ENCODE data around the gene LHFPL4. TPM values are rescaled to one million over a fixed set of nuclear protein-coding genes. Genes with fewer than 3 reads are reported as not detected.

Gene LHFPL4
- polyA plus RNA-seq, 1 experiment: not detected

DNA sequence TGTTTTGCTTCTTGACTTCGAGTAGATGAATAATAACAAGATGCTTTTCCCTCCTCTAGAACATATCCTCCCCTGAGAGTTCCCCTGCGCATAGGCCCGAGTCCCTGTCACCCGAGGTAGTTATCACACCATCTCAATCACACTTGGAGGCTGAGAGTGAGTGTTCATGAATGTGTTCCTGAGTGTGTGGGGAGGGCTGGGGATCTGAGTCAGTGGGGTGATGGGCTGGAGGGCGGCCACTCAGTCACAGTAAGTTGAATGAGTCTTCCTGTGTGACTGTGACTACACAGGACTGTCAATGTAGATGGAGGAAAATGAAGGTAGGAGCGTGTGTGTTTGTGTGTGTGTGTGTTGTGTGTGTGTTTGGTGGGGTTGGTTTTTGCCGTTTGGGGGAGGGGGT lies 85.2 kb downstream of the LHFPL4 start:
- TF ChIP-seq, protein P1, sequence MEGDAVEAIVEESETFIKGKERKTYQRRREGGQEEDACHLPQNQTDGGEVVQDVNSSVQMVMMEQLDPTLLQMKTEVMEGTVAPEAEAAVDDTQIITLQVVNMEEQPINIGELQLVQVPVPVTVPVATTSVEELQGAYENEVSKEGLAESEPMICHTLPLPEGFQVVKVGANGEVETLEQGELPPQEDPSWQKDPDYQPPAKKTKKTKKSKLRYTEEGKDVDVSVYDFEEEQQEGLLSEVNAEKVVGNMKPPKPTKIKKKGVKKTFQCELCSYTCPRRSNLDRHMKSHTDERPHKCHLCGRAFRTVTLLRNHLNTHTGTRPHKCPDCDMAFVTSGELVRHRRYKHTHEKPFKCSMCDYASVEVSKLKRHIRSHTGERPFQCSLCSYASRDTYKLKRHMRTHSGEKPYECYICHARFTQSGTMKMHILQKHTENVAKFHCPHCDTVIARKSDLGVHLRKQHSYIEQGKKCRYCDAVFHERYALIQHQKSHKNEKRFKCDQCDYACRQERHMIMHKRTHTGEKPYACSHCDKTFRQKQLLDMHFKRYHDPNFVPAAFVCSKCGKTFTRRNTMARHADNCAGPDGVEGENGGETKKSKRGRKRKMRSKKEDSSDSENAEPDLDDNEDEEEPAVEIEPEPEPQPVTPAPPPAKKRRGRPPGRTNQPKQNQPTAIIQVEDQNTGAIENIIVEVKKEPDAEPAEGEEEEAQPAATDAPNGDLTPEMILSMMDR (IDR thresholded peaks at IDR 0.05; ENCODE audit: low read depth, low read length): no peak
- H3K27me3 ChIP-seq (ENCODE audit: control insufficient read depth, insufficient read depth, low read length): no peaks in the 10 kb centered on the region
- POLR2A ChIA-PET: no interaction called here
- DNase-seq (ENCODE audit: low read depth, low spot score): no peak
- no peak overlapping the region for H3K27ac ChIP-seq (ENCODE audit: low read depth, low read length)
- no peaks in the 10 kb centered on the region for H3K9me3 ChIP-seq (ENCODE audit: control insufficient read depth, insufficient read depth, low read length)
- CTCF ChIA-PET: no interaction called here
- H3K4me3 ChIP-seq (ENCODE audit: low read depth, low read length): no peak overlapping the region

DNA sequence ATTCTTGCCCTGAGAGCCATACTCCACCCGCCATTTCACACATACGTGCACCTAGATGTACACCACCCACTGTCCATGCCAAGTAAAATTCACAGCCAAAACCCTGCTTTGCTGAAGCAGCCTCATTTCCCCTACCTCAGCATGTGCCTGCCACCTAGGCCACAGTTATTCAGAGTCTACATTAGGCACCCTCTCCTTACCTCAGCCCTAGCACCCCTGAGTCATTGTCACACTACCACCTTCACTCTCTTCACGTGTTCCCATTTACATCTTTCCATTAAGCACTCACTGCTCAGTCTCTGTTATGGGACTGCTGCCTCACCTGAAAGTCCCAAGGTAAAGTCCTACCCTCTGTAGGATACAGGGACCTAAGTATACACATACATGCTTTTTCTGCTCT lies 86.2 kb downstream of the LHFPL4 start:
- no peak overlapping the region for H3K27ac ChIP-seq (ENCODE audit: low read depth, low read length)
- no peaks in the 10 kb centered on the region for H3K27me3 ChIP-seq (ENCODE audit: control insufficient read depth, insufficient read depth, low read length)
- ChIA-PET POLR2A (no interaction called here), CTCF (no interaction called here)
- TF ChIP-seq, protein P1 (IDR thresholded peaks at IDR 0.05; ENCODE audit: low read depth, low read length): no peak
- no peaks in the 10 kb centered on the region for H3K9me3 ChIP-seq (ENCODE audit: control insufficient read depth, insufficient read depth, low read length)
- DNase-seq (ENCODE audit: low read depth, low spot score): no peak
- no peak overlapping the region for H3K4me3 ChIP-seq (ENCODE audit: low read depth, low read length)

DNA sequence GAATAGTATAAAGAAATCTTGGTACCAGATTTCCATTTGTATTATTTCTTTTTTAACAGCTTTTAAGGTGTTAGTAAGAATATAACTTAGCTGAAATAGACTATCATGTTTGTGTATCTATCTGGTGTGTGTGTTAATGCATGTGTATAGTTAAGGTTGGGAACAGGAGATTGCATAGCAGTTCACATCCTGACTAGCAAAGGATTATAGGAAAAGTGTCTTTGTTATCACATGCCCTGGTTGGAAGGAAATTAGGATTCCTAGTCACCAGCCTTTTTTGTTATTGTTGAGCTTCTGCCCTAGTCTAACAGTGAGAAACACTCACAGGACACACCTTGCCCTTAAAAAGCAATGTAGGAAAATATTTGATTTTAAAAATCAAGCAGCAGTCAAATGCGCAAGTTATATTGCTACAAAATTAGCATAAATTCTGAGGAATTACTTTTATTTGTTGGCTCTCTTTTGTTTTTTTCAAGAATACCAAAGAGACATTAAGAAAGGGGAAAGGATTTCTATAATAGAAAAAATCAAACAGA lies 98.0 kb downstream of the LHFPL4 start:
- no peaks in the 10 kb centered on the region for H3K9me3 ChIP-seq (ENCODE audit: control insufficient read depth, insufficient read depth, low read length)
- ChIA-PET CTCF (interaction anchor here (0.9 kb wide), 1 partner anchor 66 kb away, joined by 3 read pairs; no protein-coding TSS in a partner anchor), POLR2A (no interaction called here)
- H3K27me3 ChIP-seq (ENCODE audit: control insufficient read depth, insufficient read depth, low read length): no peaks in the 10 kb centered on the region
- TF ChIP-seq, protein P1 (IDR thresholded peaks at IDR 0.05; ENCODE audit: low read depth, low read length): no peak
- H3K4me3 ChIP-seq (ENCODE audit: low read depth, low read length): no peak overlapping the region
- DNase-seq (ENCODE audit: low read depth, low spot score): no peak
- no peak overlapping the region for H3K27ac ChIP-seq (ENCODE audit: low read depth, low read length)

DNA sequence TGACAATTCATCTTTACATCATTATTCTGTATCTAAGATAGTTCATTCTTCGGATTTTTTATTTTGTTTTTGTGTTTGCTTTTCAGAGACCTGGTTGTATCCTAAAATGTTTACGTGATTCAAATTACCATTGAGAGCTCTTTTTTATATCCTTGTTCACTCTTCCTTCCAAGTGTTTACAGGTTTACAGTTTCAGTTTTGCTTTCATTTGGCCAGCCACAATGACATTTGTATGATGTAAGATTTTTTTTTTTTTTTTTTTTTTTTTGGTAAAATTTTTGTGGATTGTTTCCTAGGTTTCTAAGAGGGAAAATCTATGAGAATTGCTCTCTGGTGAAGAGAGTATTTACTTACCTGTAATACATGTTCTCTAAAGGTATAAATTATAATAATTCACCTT lies 101.2 kb downstream of the LHFPL4 start:
- no peaks in the 10 kb centered on the region for H3K9me3 ChIP-seq (ENCODE audit: control insufficient read depth, insufficient read depth, low read length)
- TF ChIP-seq, protein P1 (IDR thresholded peaks at IDR 0.05; ENCODE audit: low read depth, low read length): no peak
- H3K27me3 ChIP-seq (ENCODE audit: control insufficient read depth, insufficient read depth, low read length): no peaks in the 10 kb centered on the region
- no peak overlapping the region for H3K4me3 ChIP-seq (ENCODE audit: low read depth, low read length)
- POLR2A ChIA-PET: interaction anchor here (0.6 to 2.2 kb wide), 3 partner anchors 15 to 56 kb away, joined by 5 to 14 read pairs (median 6); no protein-coding TSS in a partner anchor
- CTCF ChIA-PET: interaction anchor here (0.7 to 1.3 kb wide), 2 partner anchors 28 to 1284 kb away, joined by 3 read pairs; no protein-coding TSS in a partner anchor
- H3K27ac ChIP-seq (ENCODE audit: low read depth, low read length): no peak overlapping the region
- DNase-seq (ENCODE audit: low read depth, low spot score): no peak

DNA sequence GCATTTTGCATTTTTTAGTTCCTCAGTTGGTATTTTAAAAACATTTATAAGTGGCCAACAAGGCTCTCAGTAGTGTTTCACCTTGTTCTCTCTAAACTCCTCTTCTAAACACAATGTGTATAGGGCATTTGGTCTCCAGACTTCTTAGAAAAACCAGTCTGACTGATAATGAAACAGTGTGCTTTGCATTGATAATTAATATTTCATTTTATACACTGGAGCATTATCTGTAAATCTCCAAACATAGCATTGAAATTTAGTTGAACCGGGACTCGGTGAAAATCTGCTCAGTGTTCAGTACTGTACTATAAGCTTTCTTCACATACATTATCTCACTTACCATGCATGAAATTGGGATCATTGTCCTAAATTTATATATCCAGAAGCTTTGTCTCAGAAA lies 102.6 kb downstream of the LHFPL4 start:
- ChIA-PET POLR2A (interaction anchor here (0.6 kb wide), 1 partner anchor 63 kb away, joined by 3 read pairs; no protein-coding TSS in a partner anchor), CTCF (no interaction called here)
- H3K9me3 ChIP-seq (ENCODE audit: control insufficient read depth, insufficient read depth, low read length): no peaks in the 10 kb centered on the region
- no peaks in the 10 kb centered on the region for H3K27me3 ChIP-seq (ENCODE audit: control insufficient read depth, insufficient read depth, low read length)
- TF ChIP-seq, protein P1 (IDR thresholded peaks at IDR 0.05; ENCODE audit: low read depth, low read length): no peak
- DNase-seq (ENCODE audit: low read depth, low spot score): no peak
- H3K27ac ChIP-seq (ENCODE audit: low read depth, low read length): no peak overlapping the region
- H3K4me3 ChIP-seq (ENCODE audit: low read depth, low read length): no peak overlapping the region

Data from AG04450 (cell line).